ENCODE results near the gene LETM1.

Gene LETM1

GRCh38 chr4:1804638-1805492 is 51.1 kb downstream of the LETM1 start:
- no peak for DNase-seq

GRCh38 chr4:1803523-1804423 is 52.2 kb downstream of the LETM1 start:
- no peak for DNase-seq

- DNase-seq, result no peak
Observed at GRCh38 chr4:1802720-1803522, 53.0 kb downstream of the LETM1 start.

- DNase-seq, result no peak
Observed at GRCh38 chr4:1802151-1802715, 53.7 kb downstream of the LETM1 start.

GRCh38 chr4:1801286-1801958 is 54.5 kb downstream of the LETM1 start:
- no peak for DNase-seq

- DNase-seq, result no peak
Observed at GRCh38 chr4:1800805-1801204, 55.2 kb downstream of the LETM1 start.

- no peak for DNase-seq
Observed at GRCh38 chr4:1799387-1800375, 56.3 kb downstream of the LETM1 start.

GRCh38 chr4:1798580-1799386 is 57.2 kb downstream of the LETM1 start:
- DNase-seq, result no peak

- no peak for DNase-seq
Observed at GRCh38 chr4:1797861-1798579, 57.9 kb downstream of the LETM1 start.

- no peak for DNase-seq
Observed at GRCh38 chr4:1797298-1797860, 58.6 kb downstream of the LETM1 start.

- no peak for DNase-seq
Observed at GRCh38 chr4:1796486-1797204, 59.3 kb downstream of the LETM1 start.

- DNase-seq, result no peak
Observed at GRCh38 chr4:1795299-1796195, 60.4 kb downstream of the LETM1 start.

GRCh38 chr4:1794809-1795298 is 61.1 kb downstream of the LETM1 start:
- DNase-seq, result no peak

GRCh38 chr4:1793940-1794808 is 61.8 kb downstream of the LETM1 start:
- DNase-seq, result no peak

- DNase-seq, result peak; percentile 42
Observed at GRCh38 chr4:1793496-1793840, 62.5 kb downstream of the LETM1 start.
